GM12801 (cell line): ENCODE results near the gene SLC4A5.

Source experiments
- TF ChIP-seq, protein P1 (sequence below): IDR thresholded peaks from one replicate; pipeline ENCODE4 v1.5.1; 2011; ENCODE audit warnings: control low read depth; ENCODE audit not compliant: insufficient read length; ENCODE audit errors: extremely low read depth

Gene SLC4A5

GRCh38 chr2:74219846-74220486, 123.2 kb downstream of the SLC4A5 start:
- TF ChIP-seq, protein P1, sequence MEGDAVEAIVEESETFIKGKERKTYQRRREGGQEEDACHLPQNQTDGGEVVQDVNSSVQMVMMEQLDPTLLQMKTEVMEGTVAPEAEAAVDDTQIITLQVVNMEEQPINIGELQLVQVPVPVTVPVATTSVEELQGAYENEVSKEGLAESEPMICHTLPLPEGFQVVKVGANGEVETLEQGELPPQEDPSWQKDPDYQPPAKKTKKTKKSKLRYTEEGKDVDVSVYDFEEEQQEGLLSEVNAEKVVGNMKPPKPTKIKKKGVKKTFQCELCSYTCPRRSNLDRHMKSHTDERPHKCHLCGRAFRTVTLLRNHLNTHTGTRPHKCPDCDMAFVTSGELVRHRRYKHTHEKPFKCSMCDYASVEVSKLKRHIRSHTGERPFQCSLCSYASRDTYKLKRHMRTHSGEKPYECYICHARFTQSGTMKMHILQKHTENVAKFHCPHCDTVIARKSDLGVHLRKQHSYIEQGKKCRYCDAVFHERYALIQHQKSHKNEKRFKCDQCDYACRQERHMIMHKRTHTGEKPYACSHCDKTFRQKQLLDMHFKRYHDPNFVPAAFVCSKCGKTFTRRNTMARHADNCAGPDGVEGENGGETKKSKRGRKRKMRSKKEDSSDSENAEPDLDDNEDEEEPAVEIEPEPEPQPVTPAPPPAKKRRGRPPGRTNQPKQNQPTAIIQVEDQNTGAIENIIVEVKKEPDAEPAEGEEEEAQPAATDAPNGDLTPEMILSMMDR = no peak

DNA sequence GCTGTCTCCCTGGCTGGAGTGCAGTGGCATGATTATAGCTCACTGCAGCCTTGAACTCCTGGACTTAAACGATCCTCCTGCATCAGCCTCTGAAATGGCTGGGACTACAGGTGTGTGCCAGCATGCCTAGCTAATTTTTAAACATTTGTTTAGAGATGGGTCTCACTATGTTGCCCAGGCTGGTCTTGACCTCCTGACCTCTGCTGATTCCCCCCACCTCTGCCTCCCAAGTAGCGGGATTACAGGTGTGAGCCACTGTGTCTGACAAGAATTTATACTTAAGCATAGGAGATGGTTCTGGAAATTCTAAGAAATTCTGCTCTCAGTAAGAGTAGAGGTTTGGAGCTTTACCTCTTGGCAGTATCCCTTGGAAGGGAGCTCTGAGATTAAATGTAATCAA, 126.6 kb downstream of the SLC4A5 start:
- TF ChIP-seq, protein P1 = no peak

DNA sequence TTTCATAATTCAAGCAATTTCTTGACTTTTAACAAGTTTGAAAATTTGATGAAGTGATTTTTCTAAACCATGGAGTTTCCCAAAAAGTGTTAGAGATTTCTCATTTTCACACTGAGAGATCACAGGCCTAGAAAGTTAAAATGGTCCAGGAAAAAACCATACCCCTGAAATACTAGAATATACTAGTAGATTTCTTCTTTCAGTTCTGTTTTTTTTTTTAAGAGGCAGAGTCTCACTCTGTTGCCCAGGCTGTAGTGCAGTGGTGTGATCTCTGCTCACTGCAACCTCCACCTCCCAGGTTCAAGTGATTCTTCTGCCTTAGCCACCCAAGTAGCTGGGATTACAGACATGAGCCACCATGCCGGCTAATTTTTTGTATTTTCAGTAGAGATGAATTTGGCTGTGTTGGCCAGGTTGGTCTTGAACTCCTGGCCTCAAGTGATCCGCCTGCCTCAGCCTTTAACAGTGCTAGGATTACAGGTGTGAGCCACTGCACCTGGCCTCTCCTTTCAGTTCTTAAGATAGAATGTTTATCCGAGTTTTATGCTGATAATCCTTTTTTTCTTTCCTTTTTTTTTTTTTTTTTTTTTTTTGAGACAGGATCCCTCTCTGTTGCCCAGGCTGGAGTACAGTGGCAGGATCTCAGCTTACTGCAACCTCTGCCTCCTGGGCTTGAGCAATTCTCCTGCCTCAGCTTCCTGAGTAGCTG, 130.4 kb downstream of the SLC4A5 start:
- TF ChIP-seq, protein P1 = no peak

- TF ChIP-seq, protein P1 = no peak
Measured at GRCh38 chr2:74206180-74206688, 137.0 kb downstream of the SLC4A5 start.

DNA sequence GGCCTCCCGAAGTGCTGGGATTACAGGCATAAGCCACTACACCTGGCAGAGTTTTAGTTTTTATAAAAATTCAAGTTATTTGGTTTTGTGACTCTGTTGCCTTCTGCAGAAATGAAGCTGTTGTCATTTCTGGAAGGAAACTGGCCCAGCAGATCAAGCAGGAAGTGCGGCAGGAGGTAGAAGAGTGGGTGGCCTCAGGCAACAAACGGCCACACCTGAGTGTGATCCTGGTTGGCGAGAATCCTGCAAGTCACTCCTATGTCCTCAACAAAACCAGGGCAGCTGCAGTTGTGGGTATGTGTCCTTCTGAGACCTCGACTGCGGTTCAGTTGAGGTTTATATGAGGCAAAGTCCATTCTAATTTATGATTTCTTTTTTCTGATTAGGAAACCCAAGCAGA, 137.6 kb downstream of the SLC4A5 start:
- TF ChIP-seq, protein P1 = no peak

- TF ChIP-seq, protein P1 = no peak
Measured at GRCh38 chr2:74205113-74205512, 138.1 kb downstream of the SLC4A5 start.

- TF ChIP-seq, protein P1 = no peak
Measured at GRCh38 chr2:74204436-74204835, 138.8 kb downstream of the SLC4A5 start.
